Fibroblast of skin of back (primary cell): Measurements from ENCODE around the gene PPM1H.
A peak's percentile ranks its signal among the peaks of the same experiment; 100 is the strongest.

ENCODE experiments used
- DNase-seq: peaks from one replicate; pipeline ENCODE4 v3.0.0-alpha.2; 2013

The PPM1H gene

DNA sequence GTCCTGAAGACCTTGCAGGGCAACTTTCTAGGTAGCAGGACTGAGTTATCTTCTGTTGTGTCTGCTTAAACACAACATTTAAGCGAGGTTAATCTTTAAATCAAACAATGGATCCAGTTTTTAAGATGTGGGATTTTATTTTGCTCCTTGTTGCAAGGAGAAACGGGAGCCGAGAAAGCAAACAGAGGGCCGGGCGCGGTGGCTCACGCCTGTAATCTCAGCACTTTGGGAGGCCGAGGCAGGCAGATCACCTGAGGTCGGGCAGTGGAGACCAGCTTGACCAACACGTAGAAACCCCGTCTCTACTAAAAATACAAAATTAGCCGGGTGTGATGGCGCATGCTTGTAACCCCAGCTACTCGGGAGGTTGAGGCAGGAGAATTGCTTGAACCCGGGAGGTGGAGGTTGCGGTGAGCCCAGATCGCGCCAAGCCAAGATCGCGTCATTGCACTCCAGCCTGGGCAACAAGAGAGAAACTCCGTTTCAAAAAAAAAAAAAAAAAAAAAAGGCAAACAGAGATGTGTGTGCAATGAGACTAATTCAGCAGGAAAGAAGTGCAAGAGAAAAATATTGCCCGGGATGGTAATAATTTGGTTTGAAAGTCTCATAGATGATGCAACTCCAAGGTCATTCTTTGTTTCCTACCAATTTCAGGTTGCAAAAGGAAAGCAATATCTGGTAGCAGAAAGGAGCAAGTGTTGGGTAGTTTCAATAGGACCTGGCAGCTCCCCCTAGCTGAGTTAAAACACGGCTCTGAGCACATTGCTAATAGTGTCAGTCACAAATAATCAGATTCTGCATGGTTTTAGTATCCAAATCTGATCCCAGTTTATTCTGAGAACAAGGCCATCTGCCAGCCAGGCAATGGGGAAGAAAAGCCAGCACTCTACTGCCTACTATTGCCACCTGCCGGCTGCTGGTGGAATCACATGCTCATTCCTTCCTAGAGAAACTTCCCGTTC is 141.4 kb downstream of the PPM1H start:
- peak; percentile 91 for DNase-seq

DNA sequence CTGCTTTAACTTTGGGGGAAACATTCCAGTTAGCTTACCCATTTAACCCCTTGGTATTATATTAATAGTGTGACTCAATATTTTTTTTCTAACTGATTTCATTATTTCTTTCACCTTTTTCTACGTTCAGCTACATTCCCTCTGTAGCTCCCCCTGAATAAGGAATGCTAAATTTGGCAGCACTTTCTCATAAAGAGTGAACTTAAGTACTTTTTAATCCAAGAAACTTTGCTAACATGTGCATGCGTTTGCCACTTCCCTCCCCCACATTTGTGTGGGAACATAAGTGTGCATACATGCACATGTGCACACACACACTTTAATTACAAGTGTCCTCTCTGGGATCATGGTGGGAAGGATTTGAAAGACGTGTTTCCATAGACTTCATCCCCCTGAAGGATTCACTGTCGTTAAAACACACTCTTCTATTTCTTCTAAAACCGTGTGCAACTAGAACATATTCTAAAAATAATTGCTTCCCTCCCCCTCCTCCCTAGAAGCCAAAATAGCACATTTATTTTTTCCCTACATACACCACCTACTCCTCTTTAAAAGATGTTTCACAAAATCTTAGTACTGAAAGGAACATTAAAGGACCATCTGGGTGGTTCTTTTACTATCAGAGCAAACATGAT is 142.6 kb downstream of the PPM1H start:
- DNase-seq = peak; percentile 27

DNA sequence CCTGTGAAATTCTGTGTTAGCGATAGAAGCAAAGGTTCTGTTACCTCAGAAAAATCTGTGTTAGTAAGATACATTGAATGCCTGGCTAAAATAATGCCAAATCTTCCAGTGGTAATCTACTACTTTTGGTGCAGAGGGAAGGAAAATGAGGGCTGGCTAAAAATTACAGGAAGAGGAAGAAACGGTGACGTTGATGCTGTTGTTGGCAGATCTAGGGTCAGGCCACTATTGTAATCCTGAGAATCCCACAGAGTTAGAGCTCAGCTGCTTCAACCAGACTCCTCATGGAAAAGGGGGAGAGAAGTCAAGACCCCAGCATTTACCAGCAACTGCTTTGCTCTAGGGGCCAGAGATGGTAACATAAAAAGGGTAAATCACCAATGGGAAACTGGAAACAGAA is 145.1 kb downstream of the PPM1H start:
- no peak for DNase-seq

DNA sequence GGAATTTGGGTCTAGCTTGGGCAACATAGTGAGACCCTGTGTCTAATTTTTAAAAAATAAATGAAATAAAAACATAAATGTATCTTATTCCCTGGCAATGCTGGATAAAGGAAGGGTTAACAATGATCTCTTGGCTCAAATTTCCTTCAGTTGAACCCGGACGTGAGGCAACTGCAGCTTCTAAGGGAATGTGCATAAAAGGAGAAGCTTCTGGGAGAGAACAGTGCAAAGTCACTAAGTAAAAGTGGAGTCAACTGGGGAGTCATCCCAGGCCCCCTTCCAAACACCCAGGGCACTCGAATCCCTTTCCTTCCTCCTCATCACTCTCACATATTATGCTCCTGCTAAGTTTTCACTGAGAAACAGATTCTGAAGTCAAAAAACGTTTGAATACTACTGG is 147.3 kb downstream of the PPM1H start:
- DNase-seq = no peak

DNA sequence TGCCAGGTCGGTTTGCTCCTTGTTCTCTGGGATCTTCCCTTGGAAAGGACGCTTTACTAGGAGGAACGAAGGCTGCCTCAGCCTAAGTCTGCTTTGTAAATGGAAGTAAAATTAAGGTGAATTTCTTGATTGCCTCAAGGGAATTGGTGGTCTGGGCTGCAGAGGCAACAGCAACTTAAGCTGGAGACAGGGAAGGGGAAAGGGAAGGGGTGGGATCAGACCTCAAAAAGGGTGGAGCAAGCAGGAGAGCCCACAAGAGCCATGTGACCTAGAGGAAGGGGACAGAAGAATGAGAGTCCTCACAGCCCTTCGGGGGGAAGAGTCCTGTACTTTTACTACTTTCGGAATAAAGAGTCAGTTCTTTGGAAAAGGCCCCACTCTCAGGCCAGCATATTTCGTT is 147.9 kb downstream of the PPM1H start:
- DNase-seq = no peak

DNA sequence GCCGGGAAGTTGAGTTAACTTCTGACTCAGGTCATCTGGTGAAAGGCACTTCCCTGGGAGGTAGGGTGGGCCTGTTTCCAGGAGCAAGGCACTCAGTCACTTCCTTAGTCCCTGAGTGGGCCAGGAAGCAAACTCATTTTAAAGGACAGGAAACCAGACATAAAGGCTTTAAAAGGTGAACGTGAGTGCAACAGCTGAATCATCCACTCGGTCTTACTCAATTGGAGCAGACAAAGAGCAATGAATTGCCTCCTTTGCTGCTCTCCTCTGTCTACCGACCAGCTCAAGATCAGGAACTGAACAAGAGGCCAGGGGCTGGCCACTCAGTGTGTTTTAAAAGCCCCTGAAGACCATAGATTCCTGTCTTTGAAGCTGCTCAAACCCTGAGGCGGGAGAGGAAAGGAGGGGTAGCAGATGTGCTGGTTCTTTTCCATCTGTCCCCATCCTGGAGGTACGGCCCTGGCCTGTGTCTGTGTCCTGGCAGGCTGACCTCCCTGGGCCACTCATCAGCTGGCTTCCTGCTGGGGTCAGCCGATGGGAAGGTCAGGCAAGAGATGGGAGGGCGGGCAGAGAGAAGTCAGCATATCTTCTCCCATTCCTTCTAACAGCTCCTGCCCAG is 148.9 kb downstream of the PPM1H start:
- peak; percentile 90 for DNase-seq

DNA sequence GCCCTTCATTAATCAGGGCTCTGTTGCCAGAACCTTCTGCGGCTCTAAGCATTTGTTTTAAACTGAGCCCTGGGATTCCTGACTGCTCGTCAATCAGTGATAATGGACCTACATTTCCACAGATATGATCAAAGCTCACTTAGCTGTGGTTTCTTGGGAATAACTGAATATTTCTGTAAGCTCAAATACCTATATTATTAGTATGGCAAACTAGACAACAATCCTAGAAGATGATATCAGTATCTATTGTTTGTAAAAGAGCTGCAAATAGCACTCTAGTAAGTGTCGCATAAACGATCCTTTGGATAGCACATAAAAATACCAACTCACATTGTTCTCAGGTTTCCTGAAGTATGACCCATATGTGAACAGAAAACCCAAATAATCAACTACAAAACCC is 150.4 kb downstream of the PPM1H start:
- DNase-seq = no peak

DNA sequence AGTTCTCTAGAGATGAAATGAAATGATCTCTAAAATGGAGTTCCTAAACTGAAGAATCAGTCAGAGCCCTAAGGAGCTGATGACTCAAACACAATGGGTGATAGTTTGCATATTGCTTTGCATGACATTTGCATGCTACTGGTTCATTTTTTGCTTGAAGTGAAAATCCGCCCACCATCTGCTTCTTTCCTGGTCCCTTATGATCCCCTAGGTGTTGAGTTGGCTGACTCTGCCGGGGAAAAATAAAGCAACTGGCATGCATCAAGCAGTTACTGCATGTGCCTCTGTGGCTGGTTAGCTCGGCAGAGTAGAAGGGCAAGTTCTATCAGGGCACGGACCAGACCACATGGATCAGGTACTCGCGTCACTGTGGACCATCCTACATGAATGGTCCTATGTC is 151.1 kb downstream of the PPM1H start:
- no peak for DNase-seq

DNA sequence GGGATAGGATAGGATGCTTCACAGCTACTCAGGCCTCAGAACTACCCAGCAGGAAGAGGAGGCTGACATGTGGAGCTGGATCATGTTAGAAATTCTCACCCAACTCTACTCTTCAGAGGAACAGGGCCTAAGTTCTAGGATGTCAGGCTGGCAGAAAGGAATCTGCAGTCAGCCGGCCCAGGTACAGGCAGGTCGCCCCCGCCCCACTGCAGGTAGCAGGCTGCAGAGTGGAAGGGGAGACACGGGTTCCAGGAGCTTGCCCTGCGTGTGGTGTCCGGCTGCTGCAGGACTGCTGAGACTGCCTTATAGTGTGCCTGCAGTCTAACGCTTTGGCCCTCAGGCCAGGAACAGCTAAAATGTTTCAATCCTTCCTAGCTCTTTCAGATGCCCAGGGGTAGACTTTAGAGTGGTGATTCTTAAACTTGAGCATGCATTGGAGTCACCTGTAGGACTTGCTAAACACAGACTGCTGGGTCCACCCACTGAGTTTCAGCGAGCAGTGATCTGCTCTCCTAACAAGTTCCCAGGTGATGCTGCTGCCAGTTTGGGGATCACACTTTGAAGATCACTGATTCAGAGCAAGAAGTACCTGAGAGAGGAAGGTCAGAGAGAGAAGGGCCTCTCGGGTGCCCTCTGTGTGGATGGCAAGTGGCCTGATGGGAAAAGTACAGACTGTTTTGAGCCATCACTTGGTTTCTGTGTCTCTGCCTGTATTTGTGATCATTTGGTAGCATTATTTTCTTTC is 153.6 kb downstream of the PPM1H start:
- DNase-seq = no peak

DNA sequence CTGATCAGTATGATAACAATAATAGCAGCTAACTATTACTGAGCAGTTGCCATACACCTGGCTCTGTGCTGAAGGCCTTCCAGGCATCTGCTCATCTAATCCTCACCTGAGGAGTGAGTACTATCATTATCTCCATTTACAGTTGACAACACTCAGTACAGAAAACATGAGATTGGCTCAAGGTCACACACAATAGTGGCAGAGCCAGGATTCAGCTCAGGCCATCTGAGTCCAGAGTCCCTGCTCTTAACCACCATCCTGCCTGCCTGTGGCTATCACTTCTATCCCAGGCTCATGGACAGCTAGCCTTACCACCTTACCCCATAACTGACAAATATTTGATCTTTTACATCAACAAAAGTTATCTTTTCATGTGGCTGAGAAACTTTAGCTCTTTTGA is 155.5 kb downstream of the PPM1H start:
- no peak for DNase-seq

DNA sequence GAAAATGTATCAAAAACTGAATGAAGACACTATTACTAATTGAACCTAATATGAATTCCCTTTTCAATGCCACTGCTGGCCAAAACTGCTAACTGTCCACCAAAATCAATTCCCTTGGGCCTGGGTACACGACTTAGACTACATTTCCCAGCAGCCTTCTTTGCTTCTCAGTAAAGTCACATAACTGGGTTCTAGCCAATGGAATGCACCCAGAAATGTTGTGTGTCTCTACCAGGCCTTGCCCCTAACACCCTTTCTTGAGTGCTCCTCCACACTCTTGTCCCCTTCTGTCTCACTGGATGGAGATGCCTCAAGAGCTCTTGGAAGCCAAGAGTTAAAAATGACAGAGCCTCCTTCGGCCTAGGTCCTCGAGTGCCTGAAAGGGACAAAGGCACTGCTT is 156.8 kb downstream of the PPM1H start:
- no peak for DNase-seq

DNA sequence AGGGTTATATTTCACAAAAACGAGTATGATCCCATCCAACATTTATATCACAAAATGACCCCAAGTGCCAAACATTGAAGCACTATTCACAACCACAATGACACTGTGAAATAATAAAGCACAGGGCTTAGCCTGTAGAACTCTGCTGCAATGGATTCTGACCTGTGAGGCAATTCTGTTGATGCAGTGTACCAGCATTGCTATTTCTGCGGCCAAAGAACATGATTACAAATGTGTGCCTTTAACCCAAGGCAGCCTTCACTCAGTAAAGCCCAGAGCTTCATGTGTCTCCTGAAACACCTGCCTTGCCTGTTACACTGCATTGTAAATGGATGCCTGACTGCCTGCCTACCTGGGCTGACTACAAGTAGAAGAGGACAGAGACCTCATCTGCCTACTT is 158.0 kb downstream of the PPM1H start:
- no peak for DNase-seq

DNA sequence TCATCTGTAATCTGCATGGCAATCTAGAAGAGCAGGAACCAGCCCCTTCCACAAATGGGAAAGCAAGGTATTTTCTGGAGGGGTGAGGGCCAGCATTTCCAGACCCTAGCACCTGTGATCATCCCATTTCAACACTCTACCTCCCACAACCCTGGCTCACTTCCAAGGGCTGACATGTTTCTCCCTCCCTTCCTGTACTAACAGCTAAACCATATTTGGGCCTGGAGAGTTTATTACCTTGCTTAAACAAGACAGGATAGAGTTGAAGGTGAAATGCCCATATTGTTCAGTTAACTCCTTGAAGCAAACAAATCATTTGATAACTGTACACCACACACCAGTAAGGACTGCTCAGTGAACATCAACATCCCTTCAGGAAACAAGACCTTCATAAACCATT is 158.4 kb downstream of the PPM1H start:
- no peak for DNase-seq

DNA sequence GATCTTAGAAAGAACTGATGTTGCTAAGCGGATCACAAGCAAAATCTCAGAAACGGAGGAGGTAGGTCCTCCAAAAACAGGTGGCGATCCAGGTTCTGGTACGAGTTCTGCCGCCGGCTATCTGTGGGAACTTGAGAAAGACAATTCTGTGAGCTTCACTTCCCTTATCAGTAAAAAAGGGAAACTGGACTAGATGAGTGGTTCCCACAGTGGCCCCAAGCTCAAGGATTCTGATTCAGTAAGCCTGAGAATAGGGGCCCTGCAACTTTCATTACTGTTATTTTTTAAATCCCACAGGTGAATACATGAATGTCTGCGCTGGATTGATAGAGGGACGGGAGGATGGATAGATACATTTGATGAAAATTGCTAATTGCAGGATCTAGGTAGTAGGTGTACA is 160.2 kb downstream of the PPM1H start:
- no peak for DNase-seq

DNA sequence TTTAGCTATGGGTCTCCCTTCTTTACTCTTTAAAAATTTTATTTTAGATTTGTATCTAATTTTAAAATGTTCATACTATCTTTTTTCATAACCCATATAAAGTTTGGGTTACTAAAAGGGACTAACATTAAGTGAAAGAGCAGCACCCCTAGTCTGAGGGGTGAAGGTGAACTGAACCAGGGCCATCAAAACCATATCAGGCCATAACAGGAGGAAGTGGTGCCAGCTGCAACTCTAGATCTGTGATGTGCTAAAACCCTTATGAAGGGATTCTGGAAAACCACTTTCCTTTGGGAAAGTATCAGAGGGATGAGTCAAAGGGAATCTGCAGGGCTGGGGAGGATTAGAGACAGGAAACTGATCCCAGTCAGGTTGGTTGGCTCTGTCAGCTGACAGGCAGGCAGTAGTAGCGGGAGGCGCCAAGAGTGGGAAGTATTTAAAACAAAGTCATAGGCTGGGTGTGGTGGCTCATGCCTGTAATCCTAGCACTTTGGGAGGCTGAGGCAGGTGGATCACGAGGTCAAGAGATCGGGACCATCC is 162.5 kb downstream of the PPM1H start:
- DNase-seq = peak; percentile 77

DNA sequence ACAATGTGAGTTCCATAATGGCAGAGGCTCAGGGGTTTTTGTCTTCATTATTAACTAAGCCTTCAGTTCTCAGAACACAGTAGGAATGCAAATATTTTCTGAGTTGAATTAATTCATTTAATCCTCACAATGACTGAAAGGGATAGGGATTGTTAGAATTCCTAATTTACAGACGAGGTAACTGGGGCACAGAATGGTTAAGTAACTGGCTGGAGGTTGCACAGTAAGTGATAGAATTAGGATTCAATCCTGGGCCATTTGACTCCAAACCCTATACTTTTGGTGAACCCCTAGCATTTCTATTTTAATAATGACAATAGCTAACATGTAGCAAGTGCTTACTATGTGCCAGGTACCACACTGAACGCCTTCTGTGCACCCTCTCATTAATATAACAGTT is 163.1 kb downstream of the PPM1H start:
- no peak for DNase-seq

DNA sequence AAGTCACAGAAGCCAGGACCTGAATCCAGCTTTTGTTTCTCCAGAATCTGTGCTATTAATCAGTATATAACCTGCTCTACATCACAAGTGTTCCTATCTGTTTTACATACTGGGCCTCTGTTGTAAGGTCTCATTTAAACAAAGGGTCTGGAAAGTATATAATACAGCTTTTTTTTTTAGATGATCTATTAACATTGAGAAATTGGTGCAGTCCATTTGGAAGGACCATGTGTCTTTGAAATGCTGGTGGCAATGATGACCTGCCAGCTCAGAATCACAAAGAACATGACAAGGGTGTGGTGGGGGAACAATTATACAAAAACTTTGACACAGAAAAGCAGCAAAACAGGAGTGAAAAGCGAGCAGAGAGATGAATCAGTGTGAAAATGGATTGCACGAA is 164.6 kb downstream of the PPM1H start:
- DNase-seq = no peak

DNA sequence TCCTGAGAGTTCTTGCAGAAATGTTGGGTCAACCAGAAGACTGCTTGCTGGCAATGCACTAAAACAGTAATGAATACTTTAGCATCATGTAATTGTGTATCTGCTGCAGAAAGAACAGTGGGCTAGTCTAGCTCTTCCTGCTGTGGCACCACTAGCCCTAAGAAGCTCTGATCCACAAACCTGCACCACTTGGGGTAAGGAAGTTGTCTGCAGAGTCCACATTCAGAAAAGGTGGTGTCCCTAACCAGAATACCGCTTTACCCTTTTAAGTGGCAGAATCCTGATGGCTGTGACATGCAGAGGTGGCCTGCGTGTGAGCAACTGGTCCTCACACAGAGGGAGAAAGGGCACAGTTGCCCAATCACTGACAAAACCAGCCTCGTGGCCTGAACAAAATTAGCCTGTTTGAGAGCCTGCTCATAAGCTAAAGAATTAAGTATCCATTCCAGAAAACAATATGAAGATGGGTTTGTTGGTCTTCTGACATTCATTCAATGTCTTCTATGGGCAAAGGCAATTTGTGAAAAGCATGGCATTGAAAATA is 165.8 kb downstream of the PPM1H start:
- DNase-seq = no peak

DNA sequence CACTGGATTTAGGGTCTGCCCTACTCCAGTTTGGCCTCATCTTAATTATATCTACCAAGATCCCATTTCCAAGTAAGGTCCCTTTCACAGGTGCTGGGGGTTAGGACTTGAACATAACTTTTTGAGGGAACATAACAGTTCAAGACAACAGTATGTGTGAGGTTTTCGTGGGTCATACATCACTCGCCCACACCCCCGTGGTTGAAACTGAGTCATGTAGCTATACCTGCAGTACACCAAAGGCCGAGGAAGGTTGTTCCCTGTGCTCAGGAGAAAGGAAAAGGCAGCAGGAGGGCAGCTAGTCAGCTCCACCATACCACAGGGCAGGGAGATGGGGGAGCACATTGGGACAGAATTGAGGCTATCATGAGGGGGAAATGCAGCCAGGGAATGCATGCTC is 167.0 kb downstream of the PPM1H start:
- DNase-seq = no peak

DNA sequence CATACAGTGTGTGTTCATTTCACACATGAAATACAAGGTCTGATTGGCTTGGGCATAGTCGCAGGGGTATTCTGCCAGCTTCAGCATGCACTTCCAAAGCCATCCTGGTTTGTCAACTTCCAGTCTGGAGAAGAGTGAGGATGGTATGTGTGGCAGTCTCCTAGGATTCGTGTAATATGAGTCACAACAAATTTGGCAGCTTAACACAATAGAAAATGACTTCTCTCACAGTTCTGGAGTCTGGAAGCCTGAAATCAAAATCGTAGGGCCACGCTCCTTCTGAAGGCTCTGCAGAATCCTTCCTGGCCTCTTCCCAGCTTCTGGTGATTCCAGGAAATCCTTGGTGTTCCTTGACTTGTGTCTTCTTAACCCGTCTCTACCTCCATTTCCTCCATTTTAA is 167.5 kb downstream of the PPM1H start:
- DNase-seq = peak; percentile 88

DNA sequence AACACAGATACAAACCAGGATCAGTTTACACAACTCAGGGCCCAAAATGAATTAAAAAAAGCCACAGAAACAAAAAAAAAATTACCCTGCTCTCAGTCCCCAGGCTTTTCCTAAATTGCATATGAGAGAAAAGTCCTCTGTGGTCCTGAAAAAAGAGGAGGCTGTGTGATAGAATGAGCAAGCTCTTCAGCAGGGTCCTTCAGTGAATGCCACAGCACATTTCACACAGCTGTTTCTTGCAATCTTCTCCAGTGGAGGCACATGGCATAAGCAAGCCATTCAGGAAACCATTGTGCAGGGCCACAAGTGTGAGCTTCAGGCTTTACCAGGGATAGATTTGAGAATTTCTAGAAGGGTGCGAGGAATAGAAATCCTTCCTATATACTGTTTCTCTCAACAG is 168.5 kb downstream of the PPM1H start:
- no peak for DNase-seq

DNA sequence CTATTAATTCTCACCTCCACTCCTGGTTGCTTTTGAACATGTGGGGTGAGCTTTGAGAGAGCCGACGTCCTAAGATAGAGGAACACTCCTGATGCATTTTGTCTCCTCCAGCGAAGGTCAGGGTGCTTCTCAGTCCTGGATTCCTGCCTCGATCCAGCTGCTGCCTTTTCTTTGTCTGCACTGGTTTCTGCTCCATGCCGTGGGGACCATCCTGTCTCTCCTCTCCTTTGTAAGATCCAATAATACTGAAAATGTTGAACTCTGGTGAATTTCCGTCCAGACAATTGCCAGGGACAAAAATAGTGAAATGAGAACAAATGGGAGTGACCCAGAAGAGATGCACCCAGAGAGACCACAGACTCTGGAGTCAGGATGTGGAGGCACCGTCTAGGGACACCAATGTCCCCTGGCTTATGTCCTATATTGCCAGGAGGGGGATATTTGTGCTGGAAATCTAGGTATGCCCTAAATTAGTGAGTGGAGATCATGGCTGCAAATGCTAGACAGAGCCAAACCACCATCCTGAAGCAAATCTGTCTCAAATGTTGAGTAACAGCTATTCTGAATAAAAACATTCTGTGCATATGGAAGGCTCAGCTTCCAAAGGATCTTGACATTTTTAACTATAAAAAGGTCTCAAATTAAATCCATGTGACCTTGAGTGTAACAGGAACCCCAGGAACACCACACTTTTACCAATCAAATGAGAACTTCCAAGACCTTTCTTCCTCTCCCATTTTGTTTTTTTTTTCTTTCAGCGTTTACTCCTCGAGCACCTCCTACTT is 170.9 kb downstream of the PPM1H start:
- DNase-seq = no peak
